ENCODE measurements around the gene SYCE3.
"Not testable (repeated sequence)": the region's sequence is repeated elsewhere in the genome, so short reads cannot be mapped to it uniquely, and the experiment has no call there.

The SYCE3 gene

GRCh38 chr22:50546326-50547262 lies 16.1 kb downstream of the SYCE3 start:
- H3K27ac ChIP-seq, result no peak overlapping the region
- TF ChIP-seq ZFX (IDR thresholded peaks at IDR 0.05; ENCODE audit: borderline replicate concordance) (no peak), CTCF (IDR thresholded peaks at IDR 0.05) (no peak)

GRCh38 chr22:50545522-50546325 lies 17.0 kb downstream of the SYCE3 start, which contains the start of gene KLHDC7B:
KLHDC7B (plus strand) TSS chr22:50545899; CDS start chr22:50546244, 345 bp downstream.
- TF ChIP-seq CTCF (IDR thresholded peaks at IDR 0.05), result no peak
- no peak for TF ChIP-seq ZFX (IDR thresholded peaks at IDR 0.05; ENCODE audit: borderline replicate concordance)
- no peak within 1 kb of the TSS for H3K27ac ChIP-seq

DNA sequence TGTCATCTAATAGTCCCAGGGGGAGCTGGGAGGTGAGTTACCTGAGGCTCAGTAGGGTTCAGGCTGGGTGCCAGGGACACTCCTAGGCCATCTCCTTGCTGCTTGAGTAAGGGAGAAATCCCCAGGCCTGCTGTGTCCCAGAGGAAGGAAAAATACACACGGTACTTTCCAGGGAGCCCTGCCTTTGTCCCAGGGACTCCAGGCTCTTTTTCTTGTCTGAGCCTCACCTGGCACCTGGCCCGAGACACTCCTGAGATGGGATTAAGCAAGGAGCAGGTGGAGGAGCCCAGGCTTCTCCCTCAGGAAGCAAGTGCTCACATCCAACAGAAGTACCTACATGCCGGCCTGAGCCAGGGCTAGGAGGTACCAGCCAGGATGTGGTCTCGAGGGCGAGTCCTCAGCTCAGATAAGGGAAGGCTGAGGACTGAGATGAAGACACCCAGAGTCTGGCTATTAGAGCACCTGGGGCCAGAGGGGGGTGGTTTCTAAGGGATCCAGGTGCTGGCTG lies 17.9 kb downstream of the SYCE3 start:
- H3K27ac ChIP-seq, result no peak overlapping the region
- TF ChIP-seq CTCF (IDR thresholded peaks at IDR 0.05), result no peak
- no peak for TF ChIP-seq ZFX (IDR thresholded peaks at IDR 0.05; ENCODE audit: borderline replicate concordance)

GRCh38 chr22:50544078-50544745 lies 18.5 kb downstream of the SYCE3 start:
- no peak overlapping the region for H3K27ac ChIP-seq
- TF ChIP-seq ZFX (IDR thresholded peaks at IDR 0.05; ENCODE audit: borderline replicate concordance) (no peak), CTCF (IDR thresholded peaks at IDR 0.05) (peak; percentile 90)

DNA sequence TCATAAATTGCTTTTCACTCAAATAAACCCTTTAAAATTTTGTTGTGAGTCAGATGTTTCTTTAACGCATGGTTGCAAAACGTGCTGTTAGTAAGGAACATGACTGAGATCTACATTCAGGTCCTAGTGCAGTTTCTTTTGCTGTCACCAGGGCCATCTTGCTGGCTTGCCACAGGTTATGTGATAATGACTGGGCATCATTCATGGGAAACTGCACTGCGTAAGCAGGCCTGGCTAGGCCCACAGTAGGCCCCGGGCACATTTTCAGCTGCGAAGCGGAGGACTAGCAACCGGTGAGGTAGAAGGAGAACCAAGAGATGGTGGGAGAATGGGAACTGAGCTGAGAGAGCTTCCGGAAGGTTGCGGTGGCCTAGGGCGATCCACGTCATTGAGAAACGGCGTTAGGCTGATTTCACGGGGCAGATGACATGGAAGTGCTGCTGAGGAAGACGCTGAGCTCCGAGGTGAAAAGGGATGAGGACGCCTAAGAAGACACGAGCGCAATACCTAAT lies 20.2 kb downstream of the SYCE3 start:
- H3K27ac ChIP-seq, result no peak overlapping the region

GRCh38 chr22:50541667-50542026 lies 21.1 kb downstream of the SYCE3 start:
- H3K27ac ChIP-seq, result not testable (repeated sequence)

More for the DNA sequence above, 20.2 kb downstream of the SYCE3 start:
- TF ChIP-seq CTCF (IDR thresholded peaks at IDR 0.05), result no peak
- no peak for TF ChIP-seq ZFX (IDR thresholded peaks at IDR 0.05; ENCODE audit: borderline replicate concordance)

DNA sequence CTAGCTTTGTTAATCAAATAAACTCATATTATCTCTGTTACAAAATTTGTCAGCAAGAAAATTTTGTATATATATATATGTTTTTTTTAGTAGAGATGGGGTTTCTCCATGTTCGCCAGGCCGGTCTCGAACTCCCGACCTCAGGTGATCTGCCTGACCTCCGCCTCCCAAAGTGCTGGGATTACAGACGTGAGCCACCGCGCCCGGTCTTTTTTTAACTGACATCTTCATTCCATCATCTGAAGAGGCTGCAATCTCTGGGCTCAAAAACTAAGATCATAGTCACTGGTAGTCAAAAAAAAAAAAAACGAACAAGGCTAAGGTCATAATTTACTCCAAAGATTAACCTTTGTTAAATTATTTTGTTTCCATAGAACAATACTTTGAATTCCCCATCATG lies 22.3 kb downstream of the SYCE3 start:
- TF ChIP-seq ZFX (IDR thresholded peaks at IDR 0.05; ENCODE audit: borderline replicate concordance) (no peak), CTCF (IDR thresholded peaks at IDR 0.05) (no peak)
- no peak overlapping the region for H3K27ac ChIP-seq
